22Rv1 (cell line): ENCODE results near the gene PARVG.

Source experiments
- CTCF ChIP-seq: fragments of 450-650 bp; IDR thresholded peaks from 2 replicates; pipeline ENCODE4 v1.5.1; 2017; ENCODE audit warnings: mild to moderate bottlenecking
- ZFX ChIP-seq: fragments of 450-650 bp; IDR thresholded peaks from 2 replicates; pipeline ENCODE4 v1.6.1; 2017; ENCODE audit warnings: antibody characterized with exemption, borderline replicate concordance

GRCh38 chr22:44185237-44186120, 4.8 kb downstream of the PARVG start:
- TF ChIP-seq CTCF = no peak
- no peak for TF ChIP-seq ZFX
